GM12892 (cell line): ENCODE data around the gene DUOXA1.

Experiments
- POLR2A ChIP-seq: IDR thresholded peaks from 2 replicates; pipeline ENCODE4 v1.6.1; 2011; ENCODE audit warnings: low read depth, low read length, control low read depth
- POLR2AphosphoS5 ChIP-seq: IDR thresholded peaks from 2 replicates; pipeline ENCODE4 v1.6.1; 2011; ENCODE audit warnings: low read depth, low read length, control low read depth
- TAF1 ChIP-seq: IDR thresholded peaks from 2 replicates; pipeline ENCODE4 v1.6.1; 2011; ENCODE audit warnings: low read depth, mild to moderate bottlenecking, control low read depth, low read length, borderline replicate concordance

DNA sequence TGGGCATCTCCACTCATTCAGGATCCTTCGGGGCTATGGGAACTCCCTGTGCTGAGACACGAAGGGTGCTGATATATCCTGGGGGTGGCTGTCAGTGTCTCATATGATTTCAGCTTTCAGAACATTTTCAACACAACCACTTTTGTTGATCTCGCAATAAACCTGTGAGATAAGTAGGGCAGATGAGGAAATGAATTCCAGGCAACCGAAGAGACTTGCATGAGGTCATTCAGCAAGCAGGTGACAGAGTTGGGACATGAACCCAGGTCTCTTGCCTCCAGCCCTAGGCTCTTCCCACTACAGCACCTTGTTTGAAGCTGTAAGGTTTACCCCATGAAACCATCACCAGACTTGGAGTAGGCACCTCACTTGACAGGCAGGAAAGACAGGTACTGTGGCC lies 16.7 kb upstream of the DUOXA1 start:
- no peak for TF ChIP-seq POLR2A
- no peak for TF ChIP-seq TAF1
- TF ChIP-seq POLR2AphosphoS5: no peak
